Pancreas (tissue), 10 donors: ENCODE data around the gene COL6A5. TPM values are rescaled to one million over a fixed set of nuclear protein-coding genes. Genes with fewer than 3 reads are reported as not detected.
A peak's percentile ranks its signal among the peaks of the same experiment; 100 is the strongest.

Experiments used
- ATAC-seq, 4 donors: fragments of 200-7000 bp; cut with Tn5 transposase; one replicate each; pipeline versions ENCODE4 v1.8.0 to v1.9.1; 2020; ENCODE audit warnings: mild to moderate bottlenecking in 4 of 4, moderate library complexity in 4 of 4
- DNase-seq, 6 donors: peaks; one replicate each; pipeline ENCODE4 v3.0.0-alpha.2; 2020
- FAIRE-seq: peaks from 2 replicates; lab custom pipeline; 2012; peaks lifted over from hg19 to GRCh38; lab: Jason Lieb, UNC
- H3K27ac ChIP-seq, 4 donors: fragments of 200-600 bp; sonication (generic); 1 replicate in 3 of 4; 2 replicates in 1 of 4; pipeline versions ENCODE4 v1.5.0 to v1.8.0; 2020
- H3K27me3 ChIP-seq, 4 donors: fragments of 200-600 bp; one replicate each; pipeline ENCODE4 v1.8.0; 2021
- H3K36me3 ChIP-seq, 3 donors: fragments of 200-600 bp; sonication (generic) in 1 of 3; one replicate each; pipeline versions ENCODE4 v1.5.0 to v1.8.0; 2020 to 2021
- H3K4me1 ChIP-seq, 3 donors: fragments of 200-600 bp; one replicate each; pipeline ENCODE4 v1.8.0; 2021
- H3K4me3 ChIP-seq, 4 donors: fragments of 200-600 bp; sonication (generic) in 2 of 4; one replicate each; pipeline versions ENCODE4 v1.5.0 to v1.8.0; 2020 to 2021
- H3K9me3 ChIP-seq, 4 donors: fragments of 200-600 bp; one replicate each; pipeline ENCODE4 v1.8.0; 2021
- CTCF ChIP-seq, 4 donors: fragments of 200-600 bp; sonication (generic) in 3 of 4; IDR thresholded peaks; one replicate each; pipeline versions ENCODE4 v1.5.0 to v1.8.0; 2021; ENCODE audit warnings: antibody characterized with exemption in 4 of 4
- WGBS, 2 donors: extraction: QIAGEN DNeasy Blood & Tissue Kit; methylation state at CpG; one replicate each; pipeline ENCODE4 v1.1.7; 2013; 5-methylcytosine and 5-hydroxymethylcytosine counted together
- intact Hi-C, 3 donors: fragments of 100-400 bp; cut with DNase I; formaldehyde crosslinking; loops; one replicate each; pipeline versions ENCODE4 v1.11.1 to v1.14.2; 2022
- polyA plus RNA-seq, 2 donors: library from polyadenylated mRNA; stranded (reverse); fragments of 200-250 nt; gene quantifications; one replicate each; pipeline ENCODE4 v1.2.3, GENCODE V29; 2013
- total RNA-seq, 6 donors: library from RNA; stranded (reverse); fragmentation: NEBNext Ultra II Directional in 4 of 6; extraction: Animal tissue kit (Norgen Biotek cat#: 25700) in 4 of 6; gene quantifications; one replicate each; pipeline versions ENCODE4 v1.2.1 to v1.2.4, GENCODE V29; 2021 to 2023
- donor health status: healthy with polysubstance abuse.
- donor health status: DM: no; HTN: no; CAD: no; lungs with moderate emphysema.
- donor health status: DM: no; HTN: no; CAD: no.
- donor health status: control.
- donor health status: control.
- donor health status: Bipolar disorder and iron deficiency.
- donor health status: DM: yes; HTN: yes; CAD: no.
- donor health status: DM: no; HTN: no; CAD: no.
- donor health status: DM: no; HTN: no; CAD: no.
- donor health status: DM: yes; HTN: yes; CAD: no.

The COL6A5 gene
- total and polyA plus RNA-seq, 8 donors, result 0.03 TPM; not detected in 7

GRCh38 chr3:130316169-130316568 is 29.3 kb upstream of the COL6A5 start:
- Histone ChIP-seq H3K27me3 (no peaks in the 10 kb centered on the region), H3K36me3 (no peaks in the 10 kb centered on the region), H3K27ac (no peak overlapping the region), H3K9me3 (no peaks in the 10 kb centered on the region), H3K4me1 (no peaks in the 10 kb centered on the region), H3K4me3 (no peak overlapping the region)
- 53 to 69% methylated on average over 2 of the region's 2 CpGs for WGBS, 2 donors
- intact Hi-C loops, result no loop called here
- TF ChIP-seq CTCF (IDR thresholded peaks at IDR 0.05), result no peak
- ATAC-seq (peak in 2 of 4 donors; percentile 17 to 22), FAIRE-seq (no peak), DNase-seq (no peak)

DNA sequence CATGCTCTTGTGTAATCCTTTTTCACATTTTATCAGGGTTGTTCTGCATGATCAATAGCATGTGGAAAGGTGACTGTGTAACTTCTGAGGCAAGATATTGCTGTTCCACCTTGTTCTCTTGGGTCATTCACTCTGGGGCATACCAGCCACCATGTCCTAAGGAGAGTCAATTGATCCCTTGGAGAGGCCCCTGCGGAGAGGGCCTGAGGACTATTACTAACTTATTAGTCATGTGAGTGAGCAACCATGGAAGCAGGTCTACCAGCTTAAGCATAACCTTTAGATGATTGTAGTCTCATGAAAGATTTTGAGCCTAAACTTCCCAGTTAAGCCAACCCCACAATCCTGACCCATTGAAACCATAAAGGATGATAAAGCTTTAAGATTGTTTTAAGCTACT is 22.0 kb upstream of the COL6A5 start:
- intact Hi-C loops, result no loop called here
- H3K4me1 ChIP-seq, result no peaks in the 10 kb centered on the region
- FAIRE-seq, result no peak
- H3K27ac ChIP-seq, result no peak overlapping the region
- no peaks in the 10 kb centered on the region for H3K9me3 ChIP-seq
- no peak for DNase-seq
- no peak overlapping the region for H3K4me3 ChIP-seq
- TF ChIP-seq CTCF (IDR thresholded peaks at IDR 0.05), result no peak
- ATAC-seq, result no peak
- H3K36me3 ChIP-seq, result no peaks in the 10 kb centered on the region
- 72 to 80% methylated on average over 1 of the region's 1 CpG for WGBS, 2 donors
- no peaks in the 10 kb centered on the region for H3K27me3 ChIP-seq

- H3K27ac ChIP-seq, result no peak overlapping the region
- DNase-seq, result no peak
- H3K9me3 ChIP-seq, result no peaks in the 10 kb centered on the region
- H3K4me1 ChIP-seq, result no peaks in the 10 kb centered on the region
- no peak overlapping the region for H3K4me3 ChIP-seq
- no peak for ATAC-seq
- intact Hi-C loops, result no loop called here
- no peaks in the 10 kb centered on the region for H3K36me3 ChIP-seq
- no peak for FAIRE-seq
- TF ChIP-seq CTCF (IDR thresholded peaks at IDR 0.05), result no peak
- peaks cover 0 to 4% (median 2%) of the 10 kb centered on the region in 4 donors for H3K27me3 ChIP-seq
- 54 to 55% methylated on average over 1 of the region's 1 CpG for WGBS, 2 donors
Measured at GRCh38 chr3:130340766-130341165, 4.7 kb upstream of the COL6A5 start.

- DNase-seq, result no peak
- TF ChIP-seq CTCF (IDR thresholded peaks at IDR 0.05), result no peak
- intact Hi-C loops, result no loop called here
Measured at GRCh38 chr3:130341388-130341787, 4.1 kb upstream of the COL6A5 start.

DNA sequence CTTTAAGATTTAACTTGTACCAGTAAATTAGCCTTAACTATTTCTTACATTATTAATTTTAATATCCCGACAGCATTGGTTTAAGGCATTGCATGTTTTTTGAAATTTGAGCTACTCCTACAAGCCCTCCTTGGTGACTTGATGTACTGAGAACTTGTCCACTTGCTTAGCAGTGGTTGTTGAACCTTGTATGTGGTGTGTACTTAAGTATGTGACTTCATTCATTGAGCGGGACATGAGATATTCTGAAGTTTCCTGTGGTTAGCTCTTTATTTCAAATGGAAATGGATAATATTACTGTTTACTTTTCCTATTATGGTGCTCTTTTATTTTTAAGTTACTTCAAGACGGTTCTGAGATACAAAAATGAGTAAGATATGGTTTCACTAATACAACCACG is 3.6 kb upstream of the COL6A5 start:
- no peaks in the 10 kb centered on the region for H3K36me3 ChIP-seq
- H3K9me3 ChIP-seq, result no peaks in the 10 kb centered on the region
- 50 to 75% methylated on average over 4 of the region's 4 CpGs for WGBS, 2 donors
- no peak for DNase-seq
- no peak overlapping the region for H3K4me3 ChIP-seq
- no peak overlapping the region for H3K27ac ChIP-seq
- no peak for TF ChIP-seq CTCF (IDR thresholded peaks at IDR 0.05)
- no peak for FAIRE-seq
- peaks cover 0 to 7% (median 3%) of the 10 kb centered on the region in 4 donors for H3K27me3 ChIP-seq
- intact Hi-C loops, result no loop called here
- ATAC-seq, result no peak
- H3K4me1 ChIP-seq, result no peaks in the 10 kb centered on the region

More at GRCh38 chr3:130341388-130341787, 4.1 kb upstream of the COL6A5 start:
- no peaks in the 10 kb centered on the region for H3K4me1 ChIP-seq
- ATAC-seq (no peak), FAIRE-seq (no peak)
- no peaks in the 10 kb centered on the region for H3K9me3 ChIP-seq
- peaks cover 0 to 4% (median 3%) of the 10 kb centered on the region in 4 donors for H3K27me3 ChIP-seq
- no peaks in the 10 kb centered on the region for H3K36me3 ChIP-seq
- no peak overlapping the region for H3K27ac ChIP-seq
- H3K4me3 ChIP-seq, result no peak overlapping the region
